ENCODE data around the gene NPB.

Gene NPB

DNA sequence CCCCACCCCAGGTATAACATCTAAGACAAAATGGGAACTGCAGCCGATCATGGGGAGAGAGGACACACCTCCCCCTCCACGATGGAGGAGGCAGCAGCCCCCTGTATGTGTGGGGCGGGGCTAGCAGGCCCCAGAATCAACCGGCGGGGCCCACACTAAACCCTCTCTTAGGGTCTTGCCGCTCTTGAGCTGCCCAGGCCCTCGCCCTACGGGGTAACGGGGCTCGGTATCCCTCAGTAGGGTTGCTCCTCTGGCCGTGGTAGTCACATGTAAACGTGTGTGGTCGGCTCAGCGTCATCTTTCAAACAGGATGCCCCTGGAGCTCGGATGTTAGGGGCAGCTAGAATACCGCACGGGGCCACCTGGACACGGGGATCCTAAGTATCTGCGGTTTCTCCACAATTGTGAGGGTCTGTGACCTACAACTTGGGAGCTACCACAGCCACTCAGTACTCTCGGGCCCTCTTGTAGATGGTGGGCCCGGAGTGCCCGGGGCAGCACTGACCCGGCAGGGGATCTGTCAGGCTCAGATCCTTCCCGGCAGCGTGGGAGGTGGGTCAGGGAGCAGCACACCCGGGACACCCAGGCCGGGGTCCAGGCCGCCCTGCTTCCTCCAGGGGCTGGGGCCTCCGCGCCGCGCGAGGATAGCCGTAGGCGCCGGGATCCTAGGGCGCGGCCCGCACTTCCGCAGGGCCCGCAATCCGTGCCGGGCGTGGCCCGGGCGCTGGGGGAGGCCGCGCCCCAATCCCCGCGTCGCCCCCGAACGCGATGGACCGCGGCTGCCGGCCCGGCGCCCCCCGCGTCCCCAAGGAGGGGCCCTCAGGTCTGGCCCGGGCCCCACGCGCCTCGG is 31.7 kb upstream of the NPB start:
- DNase-seq = peak; percentile 46

DNA sequence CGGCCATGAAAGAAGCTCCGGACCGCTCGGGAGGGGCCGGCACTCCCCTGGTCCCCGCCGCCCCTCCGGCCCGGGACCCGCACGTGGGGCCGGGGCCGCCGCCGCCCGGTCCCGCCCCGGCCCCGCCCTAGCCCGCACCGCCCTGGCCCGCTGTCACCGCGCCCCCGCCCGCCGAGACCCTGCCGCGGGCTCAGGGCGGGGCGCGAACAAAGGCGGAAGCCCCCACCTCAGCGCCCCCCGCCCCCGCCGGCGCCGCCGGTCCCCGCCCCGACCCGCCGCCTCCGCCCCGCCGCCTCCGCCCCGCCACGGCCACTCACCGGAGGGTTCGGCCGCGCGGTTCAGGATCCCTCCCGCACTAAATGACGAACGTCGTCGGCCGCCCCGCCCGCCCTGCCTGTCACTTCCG is 31.1 kb upstream of the NPB start, which contains the start of gene ARHGDIA:
TSS of gene ARHGDIA (minus strand) at position 357 of the 406 bp plus-strand sequence. CDS start 1,407 bp downstream, outside the sequence.
- no peak for DNase-seq

GRCh38 chr17:81871387-81872230 is 30.4 kb upstream of the NPB start:
- DNase-seq = peak; percentile 90

- no peak for DNase-seq
Measured at GRCh38 chr17:81877569-81877968, 24.5 kb upstream of the NPB start.

DNA sequence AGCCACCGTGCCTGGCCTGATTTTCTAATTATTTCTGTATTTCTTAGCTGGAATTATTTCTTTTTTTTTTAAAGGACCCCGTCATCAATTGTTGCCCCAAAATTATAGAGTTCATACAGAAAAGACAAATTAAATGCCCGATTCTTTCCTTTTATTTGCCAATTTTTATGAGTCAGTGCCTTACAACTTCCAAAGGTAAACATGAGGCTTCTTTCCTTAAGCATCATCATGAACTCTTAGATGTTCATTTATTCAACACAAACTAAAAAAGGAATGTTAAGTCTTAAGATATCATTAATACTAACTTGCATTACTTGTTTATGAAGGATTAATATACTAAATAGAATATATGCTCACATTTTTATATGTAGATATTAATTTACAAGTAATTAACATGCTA is 23.7 kb upstream of the NPB start:
- DNase-seq = no peak

DNA sequence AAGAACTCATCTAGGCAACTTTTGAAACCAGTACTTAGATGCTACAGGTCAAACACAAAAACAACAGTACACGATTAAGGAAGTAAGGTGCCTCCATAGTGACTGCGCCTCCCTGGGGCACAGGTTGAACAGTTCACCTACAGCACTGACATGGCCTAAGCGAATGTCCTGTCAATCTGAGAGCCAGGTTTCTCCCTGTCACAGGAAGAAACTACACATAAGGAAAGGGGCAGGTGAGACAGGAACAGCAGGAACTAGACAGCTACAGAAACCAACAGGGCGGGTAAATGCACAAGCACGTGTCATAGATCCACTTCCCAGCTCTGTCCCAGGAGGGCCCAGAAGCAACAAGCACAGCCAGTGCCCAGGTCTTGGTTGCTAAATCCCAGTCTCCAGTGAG is 22.9 kb upstream of the NPB start:
- no peak for DNase-seq

GRCh38 chr17:81884520-81884919 is 17.5 kb upstream of the NPB start:
- no peak for DNase-seq

- DNase-seq = no peak
Measured at GRCh38 chr17:81884968-81885367, 17.1 kb upstream of the NPB start.

DNA sequence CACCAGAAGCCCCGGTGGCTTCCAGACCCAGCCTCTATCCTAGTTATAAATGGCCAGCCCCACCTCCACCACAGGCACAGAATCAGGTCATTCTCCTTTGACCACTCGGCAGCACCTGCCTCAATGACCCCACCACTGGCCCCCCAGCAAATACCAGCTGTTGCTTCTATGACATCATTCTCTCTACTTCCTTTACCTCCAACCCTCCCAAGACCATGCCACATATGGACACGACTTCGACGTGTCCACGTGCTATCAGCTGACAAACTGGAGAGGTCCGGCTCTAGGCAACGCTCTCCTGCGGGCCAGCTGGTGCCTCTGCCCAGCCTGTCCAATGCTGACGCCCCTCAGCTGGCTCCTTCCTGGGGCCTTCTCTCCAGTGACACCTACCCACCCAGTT is 16.6 kb upstream of the NPB start:
- no peak for DNase-seq

GRCh38 chr17:81885869-81886548 is 16.0 kb upstream of the NPB start:
- DNase-seq = no peak

DNA sequence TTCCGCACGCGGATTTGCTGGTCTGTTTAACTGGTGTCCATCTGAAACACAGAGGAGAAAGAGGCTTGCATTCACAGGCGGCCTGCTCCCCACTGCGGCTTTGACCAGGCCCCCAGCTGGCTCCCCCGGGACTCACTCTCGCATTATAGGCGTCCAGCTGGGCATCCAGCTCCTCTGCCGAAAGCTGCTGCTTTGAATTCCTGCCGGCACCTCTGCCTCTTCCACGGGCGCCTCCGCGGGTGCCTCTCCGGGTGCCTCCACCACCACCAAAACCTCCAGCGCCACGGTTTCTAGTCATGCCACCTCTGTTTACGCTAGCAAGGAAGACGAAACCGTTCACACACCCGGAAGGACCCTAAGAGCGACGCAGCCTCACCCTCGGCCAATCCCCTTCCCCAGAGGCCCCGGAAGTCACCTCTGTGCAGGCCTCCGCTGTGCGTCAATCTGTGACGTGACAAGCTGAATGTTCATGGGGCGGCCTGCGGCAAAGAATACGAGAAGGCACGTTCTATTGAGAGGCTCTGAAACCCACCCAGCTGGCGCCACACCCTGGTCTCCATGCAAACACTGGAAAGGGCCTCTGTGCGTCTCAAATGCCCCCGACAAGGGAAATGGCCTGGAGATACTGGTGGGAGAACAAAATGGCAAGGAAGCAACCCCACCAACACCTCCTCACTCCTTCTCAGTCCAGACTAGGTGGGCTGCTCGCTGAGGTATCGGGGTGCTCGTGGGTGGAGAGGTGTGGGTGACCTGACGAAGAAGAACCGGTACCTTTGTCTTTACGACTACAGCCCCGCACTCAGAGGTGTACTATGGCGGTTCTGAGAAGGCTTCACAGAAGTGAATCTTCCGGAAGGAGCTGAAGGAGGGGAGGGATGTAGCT is 13.7 kb upstream of the NPB start:
- DNase-seq = no peak

- DNase-seq = no peak
Measured at GRCh38 chr17:81888988-81889595, 12.9 kb upstream of the NPB start.

- no peak for DNase-seq
Measured at GRCh38 chr17:81889602-81890001, 12.4 kb upstream of the NPB start.

- DNase-seq = no peak
Measured at GRCh38 chr17:81890447-81891302, 11.4 kb upstream of the NPB start.

GRCh38 chr17:81891303-81891552 is 10.8 kb upstream of the NPB start:
- no peak for DNase-seq

GRCh38 chr17:81895400-81895799 is 6.6 kb upstream of the NPB start:
- no peak for DNase-seq

DNA sequence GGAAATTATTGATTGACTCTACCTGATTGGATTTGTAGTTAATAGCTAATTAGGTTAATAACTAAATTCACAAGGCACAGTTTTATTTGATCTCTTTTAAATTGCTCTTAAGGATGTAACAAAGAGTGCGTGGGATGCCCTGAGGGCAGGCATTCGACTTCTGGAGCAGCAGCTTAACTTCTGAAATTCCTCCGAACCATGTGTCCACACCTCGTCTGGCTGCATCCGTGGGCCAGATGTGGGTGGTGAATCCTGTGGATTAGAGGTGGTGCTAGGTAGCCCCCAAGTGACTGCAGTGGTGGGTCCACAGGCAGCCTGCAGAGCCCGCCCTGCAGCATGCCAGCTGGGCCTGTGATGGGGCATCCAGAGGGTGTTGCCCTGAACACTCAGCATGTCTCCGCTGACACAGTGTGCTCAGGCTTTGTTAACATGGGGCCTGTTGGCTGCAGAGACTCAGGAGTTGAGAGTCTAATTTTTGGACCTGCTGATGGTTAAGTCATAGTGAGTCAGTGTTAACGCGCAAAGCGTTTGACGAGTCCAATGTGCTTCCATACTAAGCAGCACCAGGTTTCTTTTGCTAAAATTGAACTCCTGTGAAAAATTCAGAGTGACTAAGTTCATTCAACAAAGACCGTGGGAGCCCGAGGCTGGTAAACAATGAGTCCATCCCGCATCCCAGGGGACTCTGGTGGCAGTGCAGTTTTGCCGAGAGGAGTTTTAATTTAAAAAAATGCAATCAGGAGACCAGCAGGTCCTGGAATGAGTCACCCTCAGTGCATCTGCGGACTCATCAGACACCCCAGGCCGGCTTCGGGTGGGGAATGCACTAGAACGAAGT is 3.8 kb upstream of the NPB start:
- DNase-seq = peak; percentile 94

GRCh38 chr17:81898885-81899284 is 3.2 kb upstream of the NPB start:
- no peak for DNase-seq

GRCh38 chr17:81899514-81900166 is 2.4 kb upstream of the NPB start:
- no peak for DNase-seq
